GM21526 (cell line): ENCODE measurements around the gene GYPC.
A peak's percentile ranks its signal among the peaks of the same experiment; 100 is the strongest.
"Not testable (repeated sequence)": the region's sequence is repeated elsewhere in the genome, so short reads cannot be mapped to it uniquely, and the experiment has no call there.

Source experiments
- ATAC-seq: cut with Tn5 transposase; IDR thresholded peaks from one replicate; pipeline ENCODE4 v1.9.1; 2021; ENCODE audit warnings: moderate library complexity; ENCODE audit not compliant: unreplicated experiment, low FRiP score

The GYPC gene

DNA sequence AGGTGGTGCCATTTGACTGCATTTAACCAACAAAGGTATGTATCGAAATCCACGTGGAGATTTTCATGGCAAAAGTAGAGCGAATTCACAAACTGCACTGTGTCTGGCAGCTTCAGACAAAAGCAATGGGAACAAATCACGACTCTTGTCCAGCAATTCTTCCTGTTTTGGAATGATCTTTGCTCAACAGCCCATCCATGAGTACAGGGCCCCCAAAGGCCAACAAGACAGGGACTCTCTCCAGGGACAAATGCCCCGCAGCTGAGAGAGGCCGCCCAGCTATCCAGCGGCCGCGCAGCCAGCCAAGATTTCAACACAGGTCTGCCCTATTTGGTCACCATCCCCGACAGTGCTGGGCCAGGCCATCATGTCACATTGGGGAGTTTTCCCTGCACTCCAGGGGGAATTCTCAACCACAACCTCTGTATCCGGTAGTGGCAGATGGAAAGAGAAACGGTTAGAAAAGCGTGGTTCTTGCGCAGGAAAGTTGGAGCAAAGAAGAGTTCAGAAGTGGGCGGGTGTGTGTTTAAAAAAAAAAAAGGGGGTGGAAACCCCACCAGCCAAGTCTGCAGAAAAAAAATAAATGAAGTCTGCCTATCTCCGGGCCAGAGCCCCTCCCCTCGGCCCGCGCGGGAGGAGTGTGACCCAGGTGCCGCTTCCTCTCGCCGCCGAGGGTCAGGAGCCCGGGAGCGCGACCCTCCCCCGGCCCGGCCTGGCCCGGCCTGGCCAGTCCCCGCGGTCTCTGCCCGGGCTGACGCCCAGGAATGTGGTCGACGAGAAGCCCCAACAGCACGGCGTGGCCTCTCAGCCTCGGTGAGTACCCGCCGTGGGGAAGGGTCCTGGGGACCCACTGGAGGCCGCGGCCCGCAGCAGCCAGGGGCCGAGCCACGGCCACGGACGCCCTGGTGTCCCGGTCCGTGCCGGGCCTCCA is at the start of gene GYPC:
GYPC (plus strand) TSS at position 659 of the 931 bp plus-strand sequence; CDS start at position 765, 106 bp downstream.
- peak; percentile 38 for ATAC-seq

DNA sequence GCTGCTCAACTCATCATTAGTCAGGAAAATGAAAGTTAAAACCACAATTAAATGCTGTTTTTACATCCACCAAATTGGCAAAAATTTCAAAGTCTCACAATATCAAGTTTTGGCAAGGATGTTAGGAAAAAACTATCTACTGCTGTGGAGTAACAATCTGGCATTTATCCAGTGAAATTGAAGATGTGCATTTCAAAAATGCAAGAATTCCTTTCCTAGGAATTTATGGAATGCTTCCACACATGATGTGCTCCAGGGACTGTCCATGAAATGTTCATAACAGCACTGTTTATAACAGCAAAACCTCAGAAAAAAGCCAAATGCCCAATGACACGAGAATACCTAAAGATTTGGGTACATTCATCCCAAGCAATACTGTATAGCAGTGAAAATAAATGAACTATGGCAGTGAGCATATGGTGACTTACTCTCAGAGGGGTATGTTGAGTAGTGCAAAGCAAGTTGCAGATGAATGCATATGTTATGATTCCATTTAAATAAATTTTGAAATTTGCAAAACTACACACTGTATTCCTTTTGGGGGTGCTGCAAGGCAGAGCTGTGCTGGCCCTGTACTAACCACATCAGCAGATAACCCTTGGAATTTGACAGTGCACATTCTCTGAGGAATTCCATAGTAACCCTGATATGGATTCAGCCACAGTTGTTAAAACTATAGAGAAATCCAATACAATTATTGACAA is 41.3 kb upstream of the GYPC start:
- no peak for ATAC-seq

DNA sequence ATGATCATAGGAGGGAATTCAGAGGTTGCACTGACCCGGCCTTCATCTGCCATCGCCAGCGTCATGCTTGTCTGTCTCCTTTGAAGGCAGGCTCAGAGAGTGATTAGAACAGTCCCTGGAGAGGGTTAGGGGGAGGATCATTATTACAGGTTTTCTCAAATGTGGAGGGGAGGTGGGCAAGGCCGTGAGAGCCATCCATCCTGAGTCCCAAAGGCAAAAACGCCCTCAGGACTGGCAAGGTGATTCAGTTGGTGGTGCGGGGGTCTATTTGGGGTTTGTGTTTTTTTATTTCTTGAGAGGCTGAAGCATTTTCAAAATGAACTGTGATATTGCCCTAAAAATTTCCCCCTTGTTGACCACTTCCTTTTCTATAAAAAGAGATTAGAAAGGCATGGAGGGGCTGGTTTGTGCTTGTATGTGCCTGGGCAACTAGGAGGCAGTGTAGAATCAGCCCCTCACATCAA is 39.3 kb upstream of the GYPC start:
- ATAC-seq = no peak

DNA sequence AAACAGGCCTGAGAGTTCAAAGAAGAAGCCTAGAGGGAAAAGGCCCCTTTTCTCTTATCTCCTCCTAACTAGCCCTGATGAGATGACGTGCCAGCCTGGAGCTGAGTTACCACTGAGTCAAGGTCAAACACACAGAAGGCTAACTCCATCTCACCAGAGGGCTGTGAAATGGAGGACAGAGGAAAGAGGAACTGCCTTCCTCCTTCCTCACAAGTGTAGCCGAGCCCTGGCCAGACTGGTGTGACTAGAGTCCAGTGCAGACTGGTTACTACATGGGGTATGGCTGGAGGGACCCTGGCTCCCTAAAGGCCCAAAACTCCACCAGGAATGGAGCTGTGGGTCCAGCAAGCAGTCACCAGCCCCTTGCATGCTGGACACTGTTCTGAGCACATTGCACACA is 35.7 kb upstream of the GYPC start:
- no peak for ATAC-seq

DNA sequence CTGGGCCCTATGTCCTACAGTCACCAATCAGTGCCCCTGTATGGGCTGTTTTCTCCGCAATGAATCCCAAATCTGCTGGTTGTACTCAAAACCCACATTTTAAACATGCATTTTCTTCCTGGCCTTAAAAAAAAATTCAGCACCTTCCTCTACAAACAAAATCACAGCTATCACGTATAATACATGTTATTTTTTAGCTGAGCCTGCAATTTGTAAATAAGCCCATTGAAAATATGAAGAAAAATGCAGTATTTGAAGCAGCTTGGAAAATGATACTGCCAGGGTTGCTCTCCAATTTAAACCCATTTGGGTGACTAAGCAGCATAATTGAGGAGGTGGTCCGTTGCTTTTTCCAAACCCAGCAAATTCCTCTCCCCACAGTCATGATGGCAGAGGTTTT is 33.0 kb upstream of the GYPC start:
- no peak for ATAC-seq

DNA sequence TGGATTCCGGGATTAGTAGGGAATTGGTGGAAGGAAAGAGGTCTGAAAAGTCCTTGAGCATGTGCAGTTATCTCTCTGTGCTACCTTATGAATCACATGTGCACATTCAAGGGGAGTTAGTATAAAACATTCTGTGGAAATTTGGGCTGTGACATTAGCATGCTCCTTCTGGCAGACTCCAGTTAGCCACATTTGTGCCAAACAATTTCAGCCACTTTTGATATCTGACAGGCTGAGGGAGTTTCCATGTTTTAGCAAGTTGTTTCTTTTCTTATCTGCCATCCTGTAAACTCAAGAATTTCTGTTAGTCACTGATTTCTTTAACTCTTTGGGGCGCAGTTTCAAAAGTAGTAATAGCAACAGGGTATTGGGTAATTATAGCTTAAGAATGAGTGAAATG is 28.3 kb upstream of the GYPC start:
- no peak for ATAC-seq

DNA sequence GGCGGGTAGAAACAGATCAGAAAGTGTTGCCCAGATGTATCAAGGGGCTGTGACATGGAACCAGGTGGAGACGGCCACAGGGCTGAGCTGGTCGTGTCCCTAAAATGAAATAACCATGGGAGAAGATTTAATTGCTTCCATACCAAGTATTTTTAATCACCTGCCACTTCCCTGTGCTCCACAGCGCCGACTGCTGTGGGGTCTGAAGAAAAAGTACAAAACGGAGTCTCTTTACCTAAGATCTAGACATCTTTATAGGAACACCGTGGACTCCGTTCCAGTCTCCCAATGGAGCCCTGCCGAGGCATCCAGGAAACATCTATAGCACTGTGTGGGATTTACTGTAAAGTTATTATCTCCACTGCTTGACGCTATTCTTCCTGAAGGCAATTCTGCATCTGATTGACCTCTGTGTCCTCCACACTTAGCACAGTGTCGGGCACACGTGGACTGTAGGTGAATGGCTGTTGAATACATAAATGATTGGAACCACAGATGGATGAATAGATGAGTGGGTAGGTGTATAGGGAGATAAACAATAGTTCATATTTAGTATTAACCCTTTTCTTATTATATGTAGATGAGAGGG is 21.6 kb upstream of the GYPC start:
- ATAC-seq = peak; percentile 61

DNA sequence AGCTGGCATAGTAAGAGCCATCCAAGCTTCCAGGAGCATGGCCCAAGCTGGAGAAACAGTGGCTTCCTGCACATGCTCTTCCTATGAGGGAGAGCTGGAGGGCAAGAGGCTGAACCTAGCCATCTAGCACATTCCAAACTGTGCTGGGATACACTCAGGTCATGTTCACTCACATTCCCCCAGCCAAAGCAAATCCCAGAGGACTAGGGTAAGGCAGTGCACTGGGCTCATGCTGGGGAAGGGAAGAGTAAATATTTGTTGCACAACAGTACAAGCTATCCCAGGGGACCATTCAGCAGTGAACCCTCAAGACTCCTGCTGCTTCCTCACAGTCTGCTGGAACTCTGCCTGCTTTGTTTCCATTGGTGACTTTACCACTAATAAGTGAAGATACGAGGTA is 20.7 kb upstream of the GYPC start:
- ATAC-seq = no peak

GRCh38 chr2:126635736-126636135 is 20.2 kb upstream of the GYPC start:
- no peak for ATAC-seq

DNA sequence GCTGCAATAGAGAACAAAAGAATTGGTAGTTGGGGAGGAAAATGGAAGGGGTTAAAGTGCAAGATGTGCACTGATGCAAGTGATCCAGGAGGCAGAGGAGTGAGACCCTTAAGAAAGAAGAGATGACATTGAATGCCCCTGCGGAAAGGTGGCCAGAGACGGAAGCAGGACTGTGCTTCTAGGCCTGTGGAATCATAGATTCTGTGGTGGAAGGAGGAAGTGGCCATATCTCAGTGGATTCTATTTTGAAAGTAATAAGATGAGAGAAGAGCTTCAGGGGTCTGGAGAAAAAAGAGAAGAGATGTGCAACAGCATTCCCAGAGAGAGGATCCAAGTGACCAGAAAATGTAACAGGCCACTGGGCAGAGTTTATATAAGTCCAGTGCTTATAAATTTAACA is 18.6 kb upstream of the GYPC start:
- no peak for ATAC-seq

GRCh38 chr2:126638746-126639145 is 17.2 kb upstream of the GYPC start:
- no peak for ATAC-seq

GRCh38 chr2:126639276-126639675 is 16.7 kb upstream of the GYPC start:
- no peak for ATAC-seq

DNA sequence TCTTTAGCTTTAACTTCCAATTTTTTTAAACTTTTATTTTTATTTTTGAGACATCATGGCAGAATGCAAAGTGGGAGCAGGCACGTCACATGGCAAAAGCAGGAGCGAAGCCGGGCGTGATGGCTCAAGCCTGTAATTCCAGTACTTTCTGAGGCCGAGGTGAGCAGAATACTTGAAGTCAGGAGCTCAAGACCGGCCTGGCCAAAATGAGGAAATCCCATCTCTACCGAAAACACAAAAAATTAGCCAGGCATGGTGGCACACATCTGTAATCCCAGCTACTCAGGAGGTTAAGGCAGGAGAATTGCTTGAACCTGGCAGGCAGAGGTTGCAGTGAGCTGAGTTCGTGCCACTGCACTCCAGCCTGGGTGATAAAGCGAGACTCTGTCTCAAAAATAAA is 14.7 kb upstream of the GYPC start:
- not testable (repeated sequence) for ATAC-seq

DNA sequence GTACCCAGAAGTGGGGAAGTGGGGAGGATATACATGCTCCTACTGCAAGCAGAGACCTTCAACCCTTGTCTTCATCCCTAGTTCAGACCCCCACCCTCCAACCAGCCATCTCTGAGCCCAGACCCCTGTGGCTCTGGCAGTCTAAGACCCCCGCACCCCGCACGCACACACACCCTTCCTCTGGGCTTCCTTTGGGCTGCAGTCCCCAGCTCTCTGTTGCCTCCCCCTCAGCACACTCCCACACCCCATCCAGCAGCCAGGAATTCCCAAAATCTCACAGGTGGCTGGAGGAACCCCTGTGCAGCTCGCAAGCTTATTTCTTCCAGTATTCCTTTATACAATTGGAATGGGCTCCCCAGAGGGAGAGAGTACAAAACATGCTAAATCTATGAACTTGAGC is 13.9 kb upstream of the GYPC start:
- ATAC-seq = no peak

DNA sequence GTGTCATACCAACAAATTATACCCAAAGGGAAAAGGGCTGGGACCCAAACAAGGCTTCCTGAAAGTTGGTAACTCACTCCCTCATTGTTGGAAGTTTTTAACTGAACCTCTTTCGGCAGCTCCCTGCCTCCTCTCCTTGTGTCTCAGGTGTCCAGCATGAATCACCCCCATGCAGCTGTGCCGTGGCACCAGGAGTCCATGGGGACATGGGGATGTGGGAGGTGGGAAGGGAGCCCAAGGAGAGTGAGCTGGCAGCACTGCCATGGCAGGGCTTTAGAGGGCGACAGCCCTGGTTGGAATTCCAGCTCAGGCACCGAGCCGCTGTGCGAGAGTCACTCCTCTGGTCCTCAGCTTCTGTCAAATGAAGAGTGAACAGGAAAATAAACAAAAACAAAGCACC is 12.5 kb upstream of the GYPC start:
- ATAC-seq = no peak

- no peak for ATAC-seq
These were observed 12.0 kb upstream of the GYPC start for GRCh38 chr2:126643972-126644371.

GRCh38 chr2:126644630-126645191 is 11.2 kb upstream of the GYPC start:
- ATAC-seq = peak; percentile 96

DNA sequence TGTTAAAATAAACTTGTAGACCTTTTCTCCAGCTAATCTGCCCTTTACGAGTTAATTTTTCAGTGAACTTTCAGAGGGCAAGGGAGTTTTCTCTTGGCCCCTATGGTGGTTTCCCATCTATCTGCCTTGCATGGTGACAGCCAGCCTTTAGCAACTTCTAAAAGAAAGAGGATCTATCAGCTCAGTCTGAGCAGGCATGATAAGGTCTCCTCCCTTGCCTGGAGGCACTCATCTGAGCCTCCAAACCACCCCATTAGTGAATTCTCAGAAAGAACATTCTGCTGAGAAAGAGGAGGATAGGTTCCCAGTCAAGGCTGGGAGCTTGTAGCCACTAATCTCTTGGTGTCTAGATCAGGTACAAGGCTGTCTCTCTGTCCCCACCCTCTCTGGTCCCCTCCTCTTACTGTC is 10.7 kb upstream of the GYPC start:
- peak; percentile 52 for ATAC-seq

DNA sequence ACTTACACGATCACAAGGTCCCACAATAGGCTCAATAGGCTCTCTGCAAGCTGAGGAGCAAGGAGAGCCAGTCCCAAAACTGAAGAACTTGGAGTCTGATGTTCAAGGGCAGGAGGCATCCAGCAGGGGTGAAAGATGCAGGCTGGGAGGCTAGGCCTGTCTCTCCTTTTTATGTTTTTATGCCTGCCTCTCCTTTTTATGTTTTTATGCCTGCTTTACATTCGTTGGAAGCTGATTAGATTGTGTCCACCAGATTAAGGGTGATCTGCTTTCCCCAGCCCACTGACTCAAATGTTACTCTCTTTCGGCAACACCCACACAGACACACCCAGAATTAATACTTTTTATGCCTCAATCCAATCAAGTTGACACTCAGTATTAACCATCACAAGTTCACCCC is 9.9 kb upstream of the GYPC start:
- no peak for ATAC-seq

- not testable (repeated sequence) for ATAC-seq
These were observed 8.1 kb upstream of the GYPC start for GRCh38 chr2:126647714-126648344.
